HepG2 (cell line): ENCODE results near the gene ZMYND8. TPM values are rescaled to one million over a fixed set of nuclear protein-coding genes. Genes with fewer than 3 reads are reported as not detected.

Experiments used
- CHCHD3 ChIP-seq: sonication (generic); formaldehyde crosslinking; IDR thresholded peaks from 2 replicates; pipeline ENCODE4 v1.8.0; 2022; ENCODE audit warnings: mild to moderate bottlenecking, missing genetic modification reagents, moderate library complexity
- RAD51 ChIP-seq: fragments of 450-650 bp; IDR thresholded peaks from 2 replicates; pipeline ENCODE4 v1.6.1; 2016; ENCODE audit warnings: borderline replicate concordance
- RNF2 ChIP-seq: fragments of 450-650 bp; conservative IDR thresholded peaks from 2 replicates; pipeline ENCODE4 v1.6.1; 2016; ENCODE audit warnings: low read depth
- ZNF263 ChIP-seq: sonication (generic); formaldehyde crosslinking; IDR thresholded peaks from 2 replicates; pipeline ENCODE4 v1.4.0; 2020; ENCODE audit warnings: missing genetic modification reagents
- polyA plus RNA-seq, 8 experiments: library from polyadenylated mRNA; depleted of rRNA in 3 of 8; stranded (reverse) in 7 of 8; unstranded in 1 of 8; fragments of >200 nt; fragmentation: Illumina TruSeq in 4 of 8; extraction: Trizol in 4 of 8; gene quantifications; 2 replicates each; pipeline versions ENCODE4 v1.2.1 to v1.2.3, GENCODE V29; 2011 to 2016; ENCODE audit warnings: low read depth in 4 of 8, missing spikeins in 1 of 8, mixed read lengths in 1 of 8; ENCODE audit not compliant: insufficient read depth in 1 of 8
- total RNA-seq, 5 experiments: library from RNA; depleted of rRNA; stranded (reverse); fragments of >200 nt; fragmentation: Illumina TruSeq; extraction: Trizol; gene quantifications; 2 replicates each; pipeline ENCODE4 v1.2.3, GENCODE V29; 2016; ENCODE audit warnings: low read depth in 1 of 5
- TF ChIP-seq, protein P1 (sequence below): sonication (generic); formaldehyde crosslinking; IDR thresholded peaks from 2 replicates; pipeline ENCODE4 v1.9.0; 2021; ENCODE audit warnings: missing genetic modification reagents, mild to moderate bottlenecking, borderline replicate concordance
- TF ChIP-seq, protein P2 (sequence below): sonication (generic); formaldehyde crosslinking; IDR thresholded peaks from 2 replicates; pipeline ENCODE4 v1.5.0; 2020; ENCODE audit warnings: mild to moderate bottlenecking, missing genetic modification reagents
- TF ChIP-seq, protein P3 (sequence below): sonication (generic); formaldehyde crosslinking; IDR thresholded peaks from 2 replicates; pipeline ENCODE4 v1.4.0; 2020; ENCODE audit warnings: missing genetic modification reagents
- TF ChIP-seq, protein P4 (sequence below), 2 experiments: sonication (generic) in 1 of 2; formaldehyde crosslinking in 1 of 2; IDR thresholded peaks; 2 replicates each; pipeline versions ENCODE4 v1.4.0 to v1.6.1; 2018 to 2020; ENCODE audit warnings: missing genetic modification reagents in 2 of 2, borderline replicate concordance in 1 of 2, low read depth in 1 of 2, mild to moderate bottlenecking in 1 of 2, missing biosample characterization in 1 of 2
- TF ChIP-seq, protein P5 (sequence below): sonication (generic); formaldehyde crosslinking; IDR thresholded peaks from 2 replicates; pipeline ENCODE4 v1.4.0; 2020; ENCODE audit warnings: missing genetic modification reagents, borderline replicate concordance
- TF ChIP-seq, protein P6 (sequence below): sonication (generic); formaldehyde crosslinking; IDR thresholded peaks from 2 replicates; pipeline ENCODE4 v1.5.0; 2020; ENCODE audit warnings: mild to moderate bottlenecking, missing genetic modification reagents
- TF ChIP-seq, protein P7 (sequence below): sonication (generic); formaldehyde crosslinking; IDR thresholded peaks from 2 replicates; pipeline ENCODE4 v1.5.0; 2020; ENCODE audit warnings: mild to moderate bottlenecking, missing genetic modification reagents, moderate library complexity

Gene ZMYND8
- total and polyA plus RNA-seq, 2 of the 13 experiments (the other 11 are each of a cell fraction or from before 2014, with no cell fraction given), result 53.9 to 84.7 TPM

DNA sequence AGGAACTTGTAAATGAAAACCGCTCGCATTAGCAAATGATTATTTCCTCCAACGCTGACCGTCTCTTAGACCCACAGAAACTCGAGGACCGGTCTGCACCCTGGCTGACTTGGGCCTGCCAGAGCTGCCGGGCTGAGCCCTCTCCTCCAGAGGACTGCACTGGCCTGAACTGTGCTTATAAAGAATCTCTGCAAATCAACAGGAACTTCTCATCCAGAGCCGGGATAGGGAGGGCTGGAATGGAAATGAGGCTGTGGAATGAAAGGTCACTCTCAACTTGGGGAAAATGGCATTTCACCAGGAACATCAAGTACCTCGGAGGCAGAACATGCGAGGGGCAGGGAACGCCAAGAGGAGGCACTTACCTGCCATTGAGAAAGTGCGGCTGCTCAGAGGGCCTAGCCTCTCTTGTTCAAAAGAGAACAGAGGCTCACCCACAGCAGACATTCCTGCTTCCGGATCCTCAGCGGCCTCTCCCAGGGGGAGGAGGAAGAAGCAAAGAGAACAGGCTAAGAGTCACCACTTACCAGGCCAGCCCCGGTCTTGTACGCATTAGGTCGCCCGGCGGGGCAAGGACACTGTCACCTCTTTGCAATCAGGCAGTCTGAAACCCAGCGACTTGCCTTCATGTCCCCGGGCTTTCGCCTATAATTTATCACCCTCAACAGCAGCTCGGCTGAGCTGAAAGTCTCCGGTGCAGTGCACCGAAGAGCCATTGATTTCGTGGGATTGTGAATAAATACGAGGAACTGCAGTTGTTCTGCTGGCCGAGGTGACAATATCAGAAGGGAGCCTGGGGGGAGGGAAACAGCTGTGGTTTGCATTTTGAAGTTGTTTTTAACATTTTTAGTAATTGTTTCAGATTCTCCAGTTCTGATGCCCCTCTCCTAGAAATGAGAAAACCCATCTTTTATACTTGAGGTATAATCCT is 37.6 kb downstream of the ZMYND8 start (continued):
- TF ChIP-seq, protein P1, sequence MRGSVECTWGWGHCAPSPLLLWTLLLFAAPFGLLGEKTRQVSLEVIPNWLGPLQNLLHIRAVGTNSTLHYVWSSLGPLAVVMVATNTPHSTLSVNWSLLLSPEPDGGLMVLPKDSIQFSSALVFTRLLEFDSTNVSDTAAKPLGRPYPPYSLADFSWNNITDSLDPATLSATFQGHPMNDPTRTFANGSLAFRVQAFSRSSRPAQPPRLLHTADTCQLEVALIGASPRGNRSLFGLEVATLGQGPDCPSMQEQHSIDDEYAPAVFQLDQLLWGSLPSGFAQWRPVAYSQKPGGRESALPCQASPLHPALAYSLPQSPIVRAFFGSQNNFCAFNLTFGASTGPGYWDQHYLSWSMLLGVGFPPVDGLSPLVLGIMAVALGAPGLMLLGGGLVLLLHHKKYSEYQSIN (CRISPR knock-in tag), result no peak
- no peak for TF ChIP-seq RNF2
- TF ChIP-seq, protein P2, sequence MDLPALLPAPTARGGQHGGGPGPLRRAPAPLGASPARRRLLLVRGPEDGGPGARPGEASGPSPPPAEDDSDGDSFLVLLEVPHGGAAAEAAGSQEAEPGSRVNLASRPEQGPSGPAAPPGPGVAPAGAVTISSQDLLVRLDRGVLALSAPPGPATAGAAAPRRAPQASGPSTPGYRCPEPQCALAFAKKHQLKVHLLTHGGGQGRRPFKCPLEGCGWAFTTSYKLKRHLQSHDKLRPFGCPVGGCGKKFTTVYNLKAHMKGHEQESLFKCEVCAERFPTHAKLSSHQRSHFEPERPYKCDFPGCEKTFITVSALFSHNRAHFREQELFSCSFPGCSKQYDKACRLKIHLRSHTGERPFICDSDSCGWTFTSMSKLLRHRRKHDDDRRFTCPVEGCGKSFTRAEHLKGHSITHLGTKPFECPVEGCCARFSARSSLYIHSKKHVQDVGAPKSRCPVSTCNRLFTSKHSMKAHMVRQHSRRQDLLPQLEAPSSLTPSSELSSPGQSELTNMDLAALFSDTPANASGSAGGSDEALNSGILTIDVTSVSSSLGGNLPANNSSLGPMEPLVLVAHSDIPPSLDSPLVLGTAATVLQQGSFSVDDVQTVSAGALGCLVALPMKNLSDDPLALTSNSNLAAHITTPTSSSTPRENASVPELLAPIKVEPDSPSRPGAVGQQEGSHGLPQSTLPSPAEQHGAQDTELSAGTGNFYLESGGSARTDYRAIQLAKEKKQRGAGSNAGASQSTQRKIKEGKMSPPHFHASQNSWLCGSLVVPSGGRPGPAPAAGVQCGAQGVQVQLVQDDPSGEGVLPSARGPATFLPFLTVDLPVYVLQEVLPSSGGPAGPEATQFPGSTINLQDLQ (CRISPR knock-in tag), result no peak
- TF ChIP-seq CHCHD3 (CRISPR knock-in tag), result no peak
- TF ChIP-seq, protein P3, sequence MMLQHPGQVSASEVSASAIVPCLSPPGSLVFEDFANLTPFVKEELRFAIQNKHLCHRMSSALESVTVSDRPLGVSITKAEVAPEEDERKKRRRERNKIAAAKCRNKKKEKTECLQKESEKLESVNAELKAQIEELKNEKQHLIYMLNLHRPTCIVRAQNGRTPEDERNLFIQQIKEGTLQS (CRISPR knock-in tag), result no peak
- TF ChIP-seq ZNF263 (CRISPR knock-in tag), result peak; percentile 52; the same call in 1 of the 2 replicates
- TF ChIP-seq, protein P4, sequence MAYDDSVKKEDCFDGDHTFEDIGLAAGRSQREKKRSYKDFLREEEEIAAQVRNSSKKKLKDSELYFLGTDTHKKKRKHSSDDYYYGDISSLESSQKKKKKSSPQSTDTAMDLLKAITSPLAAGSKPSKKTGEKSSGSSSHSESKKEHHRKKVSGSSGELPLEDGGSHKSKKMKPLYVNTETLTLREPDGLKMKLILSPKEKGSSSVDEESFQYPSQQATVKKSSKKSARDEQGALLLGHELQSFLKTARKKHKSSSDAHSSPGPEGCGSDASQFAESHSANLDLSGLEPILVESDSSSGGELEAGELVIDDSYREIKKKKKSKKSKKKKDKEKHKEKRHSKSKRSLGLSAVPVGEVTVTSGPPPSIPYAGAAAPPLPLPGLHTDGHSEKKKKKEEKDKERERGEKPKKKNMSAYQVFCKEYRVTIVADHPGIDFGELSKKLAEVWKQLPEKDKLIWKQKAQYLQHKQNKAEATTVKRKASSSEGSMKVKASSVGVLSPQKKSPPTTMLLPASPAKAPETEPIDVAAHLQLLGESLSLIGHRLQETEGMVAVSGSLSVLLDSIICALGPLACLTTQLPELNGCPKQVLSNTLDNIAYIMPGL (CRISPR knock-in tag; IDR thresholded peaks at IDR 0.05; ENCODE audit: borderline replicate concordance in 1 of 2, low read depth in 1 of 2), result peak in 1 of 2 experiments; percentile 7; a peak in 1 of 4 replicates
- no peak for TF ChIP-seq RAD51
- TF ChIP-seq, protein P5, sequence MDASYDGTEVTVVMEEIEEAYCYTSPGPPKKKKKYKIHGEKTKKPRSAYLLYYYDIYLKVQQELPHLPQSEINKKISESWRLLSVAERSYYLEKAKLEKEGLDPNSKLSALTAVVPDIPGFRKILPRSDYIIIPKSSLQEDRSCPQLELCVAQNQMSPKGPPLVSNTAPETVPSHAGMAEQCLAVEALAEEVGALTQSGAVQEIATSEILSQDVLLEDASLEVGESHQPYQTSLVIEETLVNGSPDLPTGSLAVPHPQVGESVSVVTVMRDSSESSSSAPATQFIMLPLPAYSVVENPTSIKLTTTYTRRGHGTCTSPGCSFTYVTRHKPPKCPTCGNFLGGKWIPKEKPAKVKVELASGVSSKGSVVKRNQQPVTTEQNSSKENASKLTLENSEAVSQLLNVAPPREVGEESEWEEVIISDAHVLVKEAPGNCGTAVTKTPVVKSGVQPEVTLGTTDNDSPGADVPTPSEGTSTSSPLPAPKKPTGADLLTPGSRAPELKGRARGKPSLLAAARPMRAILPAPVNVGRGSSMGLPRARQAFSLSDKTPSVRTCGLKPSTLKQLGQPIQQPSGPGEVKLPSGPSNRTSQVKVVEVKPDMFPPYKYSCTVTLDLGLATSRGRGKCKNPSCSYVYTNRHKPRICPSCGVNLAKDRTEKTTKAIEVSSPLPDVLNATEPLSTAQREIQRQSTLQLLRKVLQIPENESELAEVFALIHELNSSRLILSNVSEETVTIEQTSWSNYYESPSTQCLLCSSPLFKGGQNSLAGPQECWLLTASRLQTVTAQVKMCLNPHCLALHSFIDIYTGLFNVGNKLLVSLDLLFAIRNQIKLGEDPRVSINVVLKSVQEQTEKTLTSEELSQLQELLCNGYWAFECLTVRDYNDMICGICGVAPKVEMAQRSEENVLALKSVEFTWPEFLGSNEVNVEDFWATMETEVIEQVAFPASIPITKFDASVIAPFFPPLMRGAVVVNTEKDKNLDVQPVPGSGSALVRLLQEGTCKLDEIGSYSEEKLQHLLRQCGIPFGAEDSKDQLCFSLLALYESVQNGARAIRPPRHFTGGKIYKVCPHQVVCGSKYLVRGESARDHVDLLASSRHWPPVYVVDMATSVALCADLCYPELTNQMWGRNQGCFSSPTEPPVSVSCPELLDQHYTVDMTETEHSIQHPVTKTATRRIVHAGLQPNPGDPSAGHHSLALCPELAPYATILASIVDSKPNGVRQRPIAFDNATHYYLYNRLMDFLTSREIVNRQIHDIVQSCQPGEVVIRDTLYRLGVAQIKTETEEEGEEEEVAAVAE (CRISPR knock-in tag), result no peak
- TF ChIP-seq, protein P6, sequence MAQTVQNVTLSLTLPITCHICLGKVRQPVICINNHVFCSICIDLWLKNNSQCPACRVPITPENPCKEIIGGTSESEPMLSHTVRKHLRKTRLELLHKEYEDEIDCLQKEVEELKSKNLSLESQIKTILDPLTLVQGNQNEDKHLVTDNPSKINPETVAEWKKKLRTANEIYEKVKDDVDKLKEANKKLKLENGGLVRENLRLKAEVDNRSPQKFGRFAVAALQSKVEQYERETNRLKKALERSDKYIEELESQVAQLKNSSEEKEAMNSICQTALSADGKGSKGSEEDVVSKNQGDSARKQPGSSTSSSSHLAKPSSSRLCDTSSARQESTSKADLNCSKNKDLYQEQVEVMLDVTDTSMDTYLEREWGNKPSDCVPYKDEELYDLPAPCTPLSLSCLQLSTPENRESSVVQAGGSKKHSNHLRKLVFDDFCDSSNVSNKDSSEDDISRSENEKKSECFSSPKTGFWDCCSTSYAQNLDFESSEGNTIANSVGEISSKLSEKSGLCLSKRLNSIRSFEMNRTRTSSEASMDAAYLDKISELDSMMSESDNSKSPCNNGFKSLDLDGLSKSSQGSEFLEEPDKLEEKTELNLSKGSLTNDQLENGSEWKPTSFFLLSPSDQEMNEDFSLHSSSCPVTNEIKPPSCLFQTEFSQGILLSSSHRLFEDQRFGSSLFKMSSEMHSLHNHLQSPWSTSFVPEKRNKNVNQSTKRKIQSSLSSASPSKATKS (CRISPR knock-in tag), result no peak
- TF ChIP-seq, protein P7, sequence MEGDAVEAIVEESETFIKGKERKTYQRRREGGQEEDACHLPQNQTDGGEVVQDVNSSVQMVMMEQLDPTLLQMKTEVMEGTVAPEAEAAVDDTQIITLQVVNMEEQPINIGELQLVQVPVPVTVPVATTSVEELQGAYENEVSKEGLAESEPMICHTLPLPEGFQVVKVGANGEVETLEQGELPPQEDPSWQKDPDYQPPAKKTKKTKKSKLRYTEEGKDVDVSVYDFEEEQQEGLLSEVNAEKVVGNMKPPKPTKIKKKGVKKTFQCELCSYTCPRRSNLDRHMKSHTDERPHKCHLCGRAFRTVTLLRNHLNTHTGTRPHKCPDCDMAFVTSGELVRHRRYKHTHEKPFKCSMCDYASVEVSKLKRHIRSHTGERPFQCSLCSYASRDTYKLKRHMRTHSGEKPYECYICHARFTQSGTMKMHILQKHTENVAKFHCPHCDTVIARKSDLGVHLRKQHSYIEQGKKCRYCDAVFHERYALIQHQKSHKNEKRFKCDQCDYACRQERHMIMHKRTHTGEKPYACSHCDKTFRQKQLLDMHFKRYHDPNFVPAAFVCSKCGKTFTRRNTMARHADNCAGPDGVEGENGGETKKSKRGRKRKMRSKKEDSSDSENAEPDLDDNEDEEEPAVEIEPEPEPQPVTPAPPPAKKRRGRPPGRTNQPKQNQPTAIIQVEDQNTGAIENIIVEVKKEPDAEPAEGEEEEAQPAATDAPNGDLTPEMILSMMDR (CRISPR knock-in tag), result no peak
